ENCODE results near the gene PKP3. TPM values are rescaled to one million over a fixed set of nuclear protein-coding genes. Genes with fewer than 3 reads are reported as not detected.

The PKP3 gene
- total and polyA plus RNA-seq, 9 of the 15 experiments (the other 6 are each of a cell fraction or from before 2014, with no cell fraction given) = 0.11 to 110 (median 30.7) TPM

DNA sequence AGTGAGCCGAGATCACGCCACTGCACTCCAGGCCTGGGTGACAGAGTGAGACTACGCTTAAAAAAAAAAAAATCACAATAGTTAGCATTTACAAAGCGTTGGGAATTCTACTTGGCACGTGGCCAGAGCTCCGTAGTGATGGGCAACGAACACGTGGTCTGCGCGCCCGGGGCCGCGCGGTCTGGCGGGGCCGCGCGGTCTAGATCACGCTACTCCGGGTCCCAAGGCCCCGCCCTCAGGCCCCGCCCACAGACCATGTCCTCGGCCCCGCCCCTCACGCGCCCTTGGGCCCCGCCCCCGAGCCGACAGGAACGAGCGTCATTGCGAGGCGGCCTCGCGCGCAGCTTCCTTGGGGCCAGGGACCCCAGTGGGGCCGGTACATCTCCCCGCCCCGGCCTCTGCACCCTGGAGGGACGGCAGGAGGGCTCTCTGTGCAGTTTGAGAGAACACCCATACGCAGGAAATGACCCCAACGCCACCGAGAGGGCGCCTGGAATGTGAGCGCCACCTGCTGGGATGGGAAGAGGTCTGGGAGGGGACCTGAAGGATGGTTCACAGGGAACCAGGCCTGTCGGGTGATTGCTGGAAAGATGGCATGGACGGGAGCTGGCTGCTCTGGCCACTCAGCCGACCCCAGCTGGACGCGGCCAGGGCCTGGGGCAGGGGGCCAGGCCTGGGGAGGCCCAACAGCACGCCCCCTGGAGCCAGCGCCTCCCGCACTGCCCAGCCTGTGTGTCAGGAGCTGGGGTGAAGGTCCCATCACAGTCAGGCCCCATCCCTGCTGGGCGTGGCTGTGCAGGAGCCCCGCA lies 54.1 kb downstream of the PKP3 start (continued):
- TF ChIP-seq STAT5A (IDR thresholded peaks at IDR 0.05; ENCODE audit: borderline replicate concordance, low read length) (no peak), RBBP5 (IDR thresholded peaks at IDR 0.05; ENCODE audit: borderline replicate concordance, insufficient read depth, low read length, poor library complexity, severe bottlenecking) (peak; percentile 49), PHF21A (IDR thresholded peaks at IDR 0.05; ENCODE audit: borderline replicate concordance, low read depth) (peak; percentile 71), HDGF (IDR thresholded peaks at IDR 0.05) (0 out of 2 replicates have a peak, but pooled peaks have one; percentile 37), HLTF (IDR thresholded peaks at IDR 0.05) (peak; percentile 18; the same call in 1 of the 2 replicates), MXI1 (IDR thresholded peaks at IDR 0.05; ENCODE audit: low read depth, low read length) (peak; percentile 53; the same call in 1 of the 2 replicates), KAT7 (CRISPR knock-in tag; IDR thresholded peaks at IDR 0.05; ENCODE audit: borderline replicate concordance) (peak; percentile 92; the same call in 1 of the 2 replicates), DNMT1 (IDR thresholded peaks at IDR 0.05) (no peak), SP1 (CRISPR knock-in tag; IDR thresholded peaks at IDR 0.05) (peak; percentile 93), KAT2B (IDR thresholded peaks at IDR 0.05; ENCODE audit: low read depth, low read length) (no peak), PCBP1 (IDR thresholded peaks at IDR 0.05; ENCODE audit: low read depth, low read length, poor library complexity, severe bottlenecking) (peak; percentile 55), NFIX (CRISPR knock-in tag; IDR thresholded peaks at IDR 0.05; ENCODE audit: low read depth) (peak; percentile 78), GATAD2A (IDR thresholded peaks at IDR 0.05) (no peak), MEIS2 (IDR thresholded peaks at IDR 0.05; ENCODE audit: partially characterized antibody) (no peak), NONO (IDR thresholded peaks at IDR 0.05; ENCODE audit: low read depth in 2 of 2, low read length in 1 of 2) (0 out of 4 replicates have a peak, but pooled peaks of 1 of the 2 experiments have one; percentile 7), ERF (CRISPR knock-in tag; IDR thresholded peaks at IDR 0.05) (0 out of 2 replicates have a peak, but pooled peaks have one; percentile 61), CBX1 (IDR thresholded peaks at IDR 0.05; ENCODE audit: low read depth) (peak; percentile 32; the same call in 1 of the 2 replicates), GABPB1 (CRISPR knock-in tag; IDR thresholded peaks at IDR 0.05) (peak; percentile 87), HCFC1 (IDR thresholded peaks at IDR 0.05; ENCODE audit: low read depth, low read length) (peak; percentile 35; the same call in 1 of the 2 replicates), PHF20 (IDR thresholded peaks at IDR 0.05; ENCODE audit: partially characterized antibody) (peak; percentile 67), HMGN3 (IDR thresholded peaks at IDR 0.05; ENCODE audit: borderline replicate concordance, extremely low read depth, insufficient read length, low read depth, low read length) (peak; percentile 77), CHD1 (IDR thresholded peaks at IDR 0.05; ENCODE audit: low read length) (no peak)
- TF ChIP-seq, protein P1, sequence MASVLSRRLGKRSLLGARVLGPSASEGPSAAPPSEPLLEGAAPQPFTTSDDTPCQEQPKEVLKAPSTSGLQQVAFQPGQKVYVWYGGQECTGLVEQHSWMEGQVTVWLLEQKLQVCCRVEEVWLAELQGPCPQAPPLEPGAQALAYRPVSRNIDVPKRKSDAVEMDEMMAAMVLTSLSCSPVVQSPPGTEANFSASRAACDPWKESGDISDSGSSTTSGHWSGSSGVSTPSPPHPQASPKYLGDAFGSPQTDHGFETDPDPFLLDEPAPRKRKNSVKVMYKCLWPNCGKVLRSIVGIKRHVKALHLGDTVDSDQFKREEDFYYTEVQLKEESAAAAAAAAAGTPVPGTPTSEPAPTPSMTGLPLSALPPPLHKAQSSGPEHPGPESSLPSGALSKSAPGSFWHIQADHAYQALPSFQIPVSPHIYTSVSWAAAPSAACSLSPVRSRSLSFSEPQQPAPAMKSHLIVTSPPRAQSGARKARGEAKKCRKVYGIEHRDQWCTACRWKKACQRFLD (CRISPR knock-in tag; IDR thresholded peaks at IDR 0.05) = peak; percentile 68; the same call in 1 of the 2 replicates
- TF ChIP-seq, protein P2, sequence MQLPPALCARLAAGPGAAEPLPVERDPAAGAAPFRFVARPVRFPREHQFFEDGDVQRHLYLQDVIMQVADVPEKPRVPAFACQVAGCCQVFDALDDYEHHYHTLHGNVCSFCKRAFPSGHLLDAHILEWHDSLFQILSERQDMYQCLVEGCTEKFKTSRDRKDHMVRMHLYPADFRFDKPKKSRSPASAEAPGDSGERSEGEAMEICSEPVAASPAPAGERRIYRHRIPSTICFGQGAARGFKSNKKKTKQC (CRISPR knock-in tag; IDR thresholded peaks at IDR 0.05) = peak; percentile 39; the same call in 1 of the 2 replicates
- TF ChIP-seq, protein P3, sequence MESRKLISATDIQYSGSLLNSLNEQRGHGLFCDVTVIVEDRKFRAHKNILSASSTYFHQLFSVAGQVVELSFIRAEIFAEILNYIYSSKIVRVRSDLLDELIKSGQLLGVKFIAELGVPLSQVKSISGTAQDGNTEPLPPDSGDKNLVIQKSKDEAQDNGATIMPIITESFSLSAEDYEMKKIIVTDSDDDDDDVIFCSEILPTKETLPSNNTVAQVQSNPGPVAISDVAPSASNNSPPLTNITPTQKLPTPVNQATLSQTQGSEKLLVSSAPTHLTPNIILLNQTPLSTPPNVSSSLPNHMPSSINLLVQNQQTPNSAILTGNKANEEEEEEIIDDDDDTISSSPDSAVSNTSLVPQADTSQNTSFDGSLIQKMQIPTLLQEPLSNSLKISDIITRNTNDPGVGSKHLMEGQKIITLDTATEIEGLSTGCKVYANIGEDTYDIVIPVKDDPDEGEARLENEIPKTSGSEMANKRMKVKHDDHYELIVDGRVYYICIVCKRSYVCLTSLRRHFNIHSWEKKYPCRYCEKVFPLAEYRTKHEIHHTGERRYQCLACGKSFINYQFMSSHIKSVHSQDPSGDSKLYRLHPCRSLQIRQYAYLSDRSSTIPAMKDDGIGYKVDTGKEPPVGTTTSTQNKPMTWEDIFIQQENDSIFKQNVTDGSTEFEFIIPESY (CRISPR knock-in tag; IDR thresholded peaks at IDR 0.05) = peak; percentile 90

Measured in K562 (cell line).